HL-60 (cell line): ENCODE data around the gene CFAP74.

Experiments
- POLR2AphosphoS5 ChIP-seq: IDR thresholded peaks from 2 replicates; pipeline ENCODE4 v1.6.1; 2012; ENCODE audit warnings: low read depth
- TF ChIP-seq, protein P1 (sequence below): IDR thresholded peaks from one replicate; pipeline ENCODE4 v1.5.1; 2011; ENCODE audit warnings: low read length, control low read depth, inconsistent platforms; ENCODE audit not compliant: insufficient read depth

DNA sequence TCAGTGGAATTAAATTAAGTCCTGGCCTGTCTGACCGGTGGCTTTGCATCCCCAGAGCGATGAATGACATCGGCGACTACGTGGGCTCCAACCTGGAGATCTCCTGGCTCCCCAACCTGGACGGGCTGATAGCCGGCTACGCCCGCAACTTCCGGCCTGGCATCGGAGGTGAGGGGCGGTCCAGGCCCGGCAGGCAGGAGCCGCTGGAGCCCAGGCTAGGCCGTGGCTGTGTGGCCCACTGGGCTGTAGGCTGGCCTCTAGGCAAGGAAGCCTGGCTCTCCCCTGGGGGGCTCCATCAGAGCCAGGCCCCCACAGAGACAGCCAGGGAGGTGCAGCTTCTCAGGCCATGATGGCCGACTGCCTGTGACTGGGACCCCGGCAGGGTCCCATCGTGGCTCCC is 21.3 kb upstream of the CFAP74 start:
- TF ChIP-seq, protein P1, sequence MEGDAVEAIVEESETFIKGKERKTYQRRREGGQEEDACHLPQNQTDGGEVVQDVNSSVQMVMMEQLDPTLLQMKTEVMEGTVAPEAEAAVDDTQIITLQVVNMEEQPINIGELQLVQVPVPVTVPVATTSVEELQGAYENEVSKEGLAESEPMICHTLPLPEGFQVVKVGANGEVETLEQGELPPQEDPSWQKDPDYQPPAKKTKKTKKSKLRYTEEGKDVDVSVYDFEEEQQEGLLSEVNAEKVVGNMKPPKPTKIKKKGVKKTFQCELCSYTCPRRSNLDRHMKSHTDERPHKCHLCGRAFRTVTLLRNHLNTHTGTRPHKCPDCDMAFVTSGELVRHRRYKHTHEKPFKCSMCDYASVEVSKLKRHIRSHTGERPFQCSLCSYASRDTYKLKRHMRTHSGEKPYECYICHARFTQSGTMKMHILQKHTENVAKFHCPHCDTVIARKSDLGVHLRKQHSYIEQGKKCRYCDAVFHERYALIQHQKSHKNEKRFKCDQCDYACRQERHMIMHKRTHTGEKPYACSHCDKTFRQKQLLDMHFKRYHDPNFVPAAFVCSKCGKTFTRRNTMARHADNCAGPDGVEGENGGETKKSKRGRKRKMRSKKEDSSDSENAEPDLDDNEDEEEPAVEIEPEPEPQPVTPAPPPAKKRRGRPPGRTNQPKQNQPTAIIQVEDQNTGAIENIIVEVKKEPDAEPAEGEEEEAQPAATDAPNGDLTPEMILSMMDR = no peak
- TF ChIP-seq POLR2AphosphoS5 = no peak
